ENCODE measurements around the gene RGS1. TPM values are rescaled to one million over a fixed set of nuclear protein-coding genes. Genes with fewer than 3 reads are reported as not detected.

RGS1 gene
- total and polyA plus RNA-seq, 2 of the 8 experiments (the other 6 are each of a cell fraction or from before 2014, with no cell fraction given): not detected

- Histone ChIP-seq H4K91ac (replicated peaks; ENCODE audit: insufficient read length, low read length) (no peak overlapping the region), H2AK5ac (ENCODE audit: low read depth, low read length) (no peak overlapping the region), H3K4me1 (replicated peaks in 1 of 4; ENCODE audit: control insufficient read depth in 3 of 4, insufficient read depth in 4 of 4, low read length in 3 of 4) (no peaks in the 10 kb centered on the region), H2BK5ac (ENCODE audit: low read depth, low read length) (no peak overlapping the region), H3K9me3 (ENCODE audit: insufficient read depth in 2 of 2, low read depth in 1 of 2, low read length in 1 of 2) (no peaks in the 10 kb centered on the region), H3K79me1 (ENCODE audit: low read depth, low read length) (no peaks in the 10 kb centered on the region), H3K4ac (replicated peaks; ENCODE audit: insufficient read length, low read depth, low read length) (no peak overlapping the region), H2BK120ac (replicated peaks; ENCODE audit: low read depth, low read length) (no peak overlapping the region), H4K8ac (ENCODE audit: extremely low read depth, insufficient read depth, low read length) (no peak overlapping the region), H3K9ac (replicated peaks in 1 of 4; ENCODE audit: extremely low read depth in 1 of 4, low read depth in 3 of 4, low read length in 3 of 4) (no peak overlapping the region), H3K79me2 (ENCODE audit: control insufficient read depth in 1 of 2, insufficient read depth in 2 of 2, low read length in 2 of 2) (no peaks in the 10 kb centered on the region), H3K4me2 (ENCODE audit: insufficient read depth in 1 of 2, low read depth in 2 of 2, low read length in 2 of 2) (no peak overlapping the region), H2AFZ (ENCODE audit: low read length) (no peak overlapping the region), H2BK15ac (ENCODE audit: low read length) (no peak overlapping the region), H3K36me3 (ENCODE audit: control insufficient read depth in 2 of 4, insufficient read depth in 4 of 4, low read length in 3 of 4) (no peaks in the 10 kb centered on the region), H4K5ac (ENCODE audit: insufficient read length, low read depth, low read length) (no peak overlapping the region), H3K23me2 (ENCODE audit: low read depth, low read length) (no peaks in the 10 kb centered on the region), H2BK20ac (ENCODE audit: low read length) (no peak overlapping the region), H3K23ac (ENCODE audit: insufficient read length) (no peak overlapping the region), H3K14ac (ENCODE audit: insufficient read length) (no peak overlapping the region), H3K4me3 (ENCODE audit: extremely low read depth in 1 of 4, insufficient read depth in 2 of 4, low read depth in 3 of 4, low read length in 4 of 4) (no peak overlapping the region), H3K56ac (replicated peaks; ENCODE audit: insufficient read length, low read depth, low read length) (no peak overlapping the region), H3K27ac (ENCODE audit: low read depth, low read length) (no peak overlapping the region), H4K20me1 (replicated peaks in 1 of 2; ENCODE audit: control insufficient read depth in 1 of 2, insufficient read depth in 2 of 2, low read length in 2 of 2) (no peaks in the 10 kb centered on the region), H2BK12ac (ENCODE audit: low read depth, low read length) (no peak overlapping the region), H3K27me3 (replicated peaks in 1 of 4; ENCODE audit: control insufficient read depth in 3 of 4, extremely low read depth in 1 of 4, insufficient read depth in 3 of 4, low read length in 3 of 4) (no peaks in the 10 kb centered on the region), H3K18ac (ENCODE audit: extremely low read depth, low read length) (no peak overlapping the region)
- DNase-seq (ENCODE audit: low read depth in 1 of 2, low spot score in 2 of 2) (no peak), FAIRE-seq (no peak)
- 86% methylated on average over 1 of the region's 1 CpG; no CpG with 5 or more reads in 1 of the 2 experiments for WGBS, 2 experiments (ENCODE audit: extremely low coverage in 1 of 2, insufficient coverage in 1 of 2, insufficient read length in 1 of 2, insufficient replicate concordance in 2 of 2, low coverage in 1 of 2, low lambda C conversion rate in 2 of 2, missing lambda C conversion rate in 1 of 2)
- POLR2A ChIA-PET (ENCODE audit: partially characterized antibody): no interaction called here
- CTCF ChIA-PET (ENCODE audit: partially characterized antibody): interaction anchor here (1.5 kb wide), 1 partner anchor 12 kb away, joined by 5 read pairs; no protein-coding TSS in a partner anchor
- TF ChIP-seq KDM1A (IDR thresholded peaks at IDR 0.05; ENCODE audit: borderline replicate concordance, low read length) (no peak), GABPA (IDR thresholded peaks at IDR 0.05; ENCODE audit: borderline replicate concordance, insufficient read depth, low read length) (no peak), FOSL1 (IDR thresholded peaks at IDR 0.05; ENCODE audit: insufficient read depth, low read depth, low read length) (no peak), CTBP2 (IDR thresholded peaks at IDR 0.05; ENCODE audit: borderline replicate concordance, insufficient read depth, insufficient read length, low read length) (no peak), KDM4A (IDR thresholded peaks at IDR 0.05; ENCODE audit: low read depth, low read length, severe bottlenecking) (no peak), RFX5 (IDR thresholded peaks at IDR 0.05; ENCODE audit: borderline replicate concordance, low read depth, low read length) (no peak), PHF8 (conservative IDR thresholded peaks at IDR 0.05; ENCODE audit: low read depth, low read length) (no peak), TBP (IDR thresholded peaks at IDR 0.05; ENCODE audit: low read depth, low read length) (no peak)
These were observed 7.5 kb upstream of the RGS1 start for GRCh38 chr1:192568063-192568462.
